Vagina (tissue), 1 donor: ENCODE data around the gene CLIC5. TPM values are rescaled to one million over a fixed set of nuclear protein-coding genes. Genes with fewer than 3 reads are reported as not detected.

Source experiments
- small RNA-seq: library from RNA; depleted of rRNA; stranded (forward); fragments of <200 nt; gene quantifications from one replicate; pipeline ENCODE3, GENCODE V24; 2016
- total RNA-seq: library from RNA; depleted of rRNA; stranded (reverse); fragments of >200 nt; gene quantifications from one replicate; pipeline ENCODE4 v1.2.3, GENCODE V29; 2016

CLIC5 gene
- total RNA-seq, 1 donor from 2014 or later: 3.4 TPM

Small RNA genes within 50 kb of the gene (small RNA-seq; reads per million reads assigned to genes)
- gene RNU6-754P: not detected

Other genes with a start within 250 kb of the CLIC5 start
- 4.4 TPM for gene ENPP4, start 114.1 kb upstream of the CLIC5 start, total RNA-seq
- 2.5 TPM for gene ENPP5, start 155.1 kb upstream of the CLIC5 start, total RNA-seq